ENCODE results near the gene IQSEC1.

IQSEC1 gene

DNA sequence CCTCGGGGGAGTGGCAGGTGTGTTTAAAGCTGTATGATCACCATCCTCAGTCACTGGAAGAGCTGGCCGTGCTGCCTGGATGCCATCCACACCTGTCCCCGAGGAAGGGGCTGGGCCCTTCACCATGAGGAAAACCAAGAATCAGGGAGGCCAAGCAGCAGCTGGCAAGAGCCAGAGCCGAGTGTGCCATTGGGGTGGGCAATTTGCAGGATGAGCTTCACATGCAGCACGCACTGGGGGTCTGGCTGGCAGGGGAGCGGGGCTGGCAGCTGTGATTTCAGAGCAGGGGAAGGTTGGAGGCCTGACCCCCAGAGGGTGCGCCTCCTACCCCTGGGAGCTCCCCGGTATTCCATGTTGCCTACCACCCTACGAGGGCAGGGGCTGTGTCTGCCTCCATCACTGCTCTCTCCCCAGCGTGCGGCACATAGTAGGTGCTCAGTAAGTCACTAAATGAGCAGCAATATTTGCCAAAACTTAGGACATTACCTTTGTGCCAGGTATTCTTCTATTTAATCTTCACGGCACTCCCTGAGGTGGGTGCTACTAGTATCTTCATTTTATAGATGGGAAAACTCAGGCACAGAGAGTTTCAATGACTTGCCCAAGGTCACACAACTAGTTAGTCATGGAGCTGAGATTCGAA is 30.3 kb upstream of the IQSEC1 start:
- no peaks in the 10 kb centered on the region for H3K36me3 ChIP-seq (ENCODE audit: control insufficient read depth, insufficient read depth, low read length)
- TF ChIP-seq, protein P1, sequence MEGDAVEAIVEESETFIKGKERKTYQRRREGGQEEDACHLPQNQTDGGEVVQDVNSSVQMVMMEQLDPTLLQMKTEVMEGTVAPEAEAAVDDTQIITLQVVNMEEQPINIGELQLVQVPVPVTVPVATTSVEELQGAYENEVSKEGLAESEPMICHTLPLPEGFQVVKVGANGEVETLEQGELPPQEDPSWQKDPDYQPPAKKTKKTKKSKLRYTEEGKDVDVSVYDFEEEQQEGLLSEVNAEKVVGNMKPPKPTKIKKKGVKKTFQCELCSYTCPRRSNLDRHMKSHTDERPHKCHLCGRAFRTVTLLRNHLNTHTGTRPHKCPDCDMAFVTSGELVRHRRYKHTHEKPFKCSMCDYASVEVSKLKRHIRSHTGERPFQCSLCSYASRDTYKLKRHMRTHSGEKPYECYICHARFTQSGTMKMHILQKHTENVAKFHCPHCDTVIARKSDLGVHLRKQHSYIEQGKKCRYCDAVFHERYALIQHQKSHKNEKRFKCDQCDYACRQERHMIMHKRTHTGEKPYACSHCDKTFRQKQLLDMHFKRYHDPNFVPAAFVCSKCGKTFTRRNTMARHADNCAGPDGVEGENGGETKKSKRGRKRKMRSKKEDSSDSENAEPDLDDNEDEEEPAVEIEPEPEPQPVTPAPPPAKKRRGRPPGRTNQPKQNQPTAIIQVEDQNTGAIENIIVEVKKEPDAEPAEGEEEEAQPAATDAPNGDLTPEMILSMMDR (IDR thresholded peaks at IDR 0.05) = no peak
- no peak overlapping the region for H3K9ac ChIP-seq
- no peak overlapping the region for H3K4me2 ChIP-seq (ENCODE audit: low read length)
- H3K27me3 ChIP-seq (ENCODE audit: control insufficient read depth, insufficient read depth, low read length) = no peaks in the 10 kb centered on the region
- H3K9me3 ChIP-seq (ENCODE audit: control insufficient read depth, low read length) = no peaks in the 10 kb centered on the region
- H2AFZ ChIP-seq = no peak overlapping the region
- no peak overlapping the region for H3K27ac ChIP-seq
- H3K4me1 ChIP-seq = no peaks in the 10 kb centered on the region
- no peak overlapping the region for H3K4me3 ChIP-seq (ENCODE audit: low read depth, low read length)
- no peaks in the 10 kb centered on the region for H3K79me2 ChIP-seq

DNA sequence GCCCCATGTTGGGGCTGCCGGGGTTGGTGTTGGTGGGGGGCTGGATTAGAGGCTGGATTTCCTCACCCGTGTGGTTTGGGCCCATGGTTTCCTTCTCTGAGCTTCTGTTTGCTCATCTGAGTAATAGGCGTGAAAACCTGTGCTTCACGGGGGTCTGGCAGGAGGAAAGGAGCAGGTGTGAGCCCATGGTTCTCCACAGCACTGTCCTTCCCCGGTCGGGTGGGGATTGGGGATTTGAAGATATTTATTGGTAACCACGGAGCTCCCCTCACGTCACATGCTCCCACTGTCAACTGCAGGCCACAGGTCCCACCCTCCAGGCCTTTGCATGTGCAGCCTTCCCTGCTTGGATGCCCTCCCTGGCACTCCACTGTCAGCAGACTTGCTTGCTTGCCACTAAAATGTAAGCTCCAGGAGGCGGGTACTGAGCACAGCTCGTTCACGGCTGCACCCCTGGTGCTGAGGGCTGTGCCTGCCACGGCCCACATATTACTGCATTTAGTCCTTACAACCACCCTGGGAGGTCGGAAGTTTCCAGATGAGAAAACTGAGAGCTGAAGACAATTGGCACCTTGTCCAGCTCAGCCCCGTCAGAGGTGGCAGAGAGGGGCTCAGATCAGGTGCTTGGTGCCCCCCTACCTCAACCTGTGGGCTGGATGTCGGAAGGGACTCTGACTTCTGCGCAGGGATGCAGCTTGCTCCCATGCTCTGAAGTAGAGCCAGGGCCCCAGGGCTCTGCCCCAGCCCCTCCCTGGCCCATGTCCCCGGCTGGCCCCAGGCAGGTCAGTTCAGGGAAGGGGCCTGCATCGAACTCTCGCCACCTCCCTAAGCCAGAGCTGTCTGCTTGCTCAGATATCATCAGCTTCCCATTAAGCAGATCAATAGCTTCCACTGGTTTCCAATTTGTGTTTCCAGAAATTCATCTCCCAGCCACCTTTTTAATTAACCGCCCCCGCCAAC is 29.4 kb upstream of the IQSEC1 start:
- Histone ChIP-seq H3K4me1 (no peaks in the 10 kb centered on the region), H3K4me2 (ENCODE audit: low read length) (no peak overlapping the region), H3K9ac (no peak overlapping the region), H3K4me3 (ENCODE audit: low read depth, low read length) (no peak overlapping the region), H3K36me3 (ENCODE audit: control insufficient read depth, insufficient read depth, low read length) (no peaks in the 10 kb centered on the region), H2AFZ (no peak overlapping the region), H3K27me3 (ENCODE audit: control insufficient read depth, insufficient read depth, low read length) (no peaks in the 10 kb centered on the region), H3K9me3 (ENCODE audit: control insufficient read depth, low read length) (no peaks in the 10 kb centered on the region), H3K79me2 (no peaks in the 10 kb centered on the region), H3K27ac (no peak overlapping the region)
- TF ChIP-seq, protein P1 (IDR thresholded peaks at IDR 0.05) = no peak

GRCh38 chr3:13099707-13100106 is 26.5 kb upstream of the IQSEC1 start:
- no peak overlapping the region for H3K27ac ChIP-seq

DNA sequence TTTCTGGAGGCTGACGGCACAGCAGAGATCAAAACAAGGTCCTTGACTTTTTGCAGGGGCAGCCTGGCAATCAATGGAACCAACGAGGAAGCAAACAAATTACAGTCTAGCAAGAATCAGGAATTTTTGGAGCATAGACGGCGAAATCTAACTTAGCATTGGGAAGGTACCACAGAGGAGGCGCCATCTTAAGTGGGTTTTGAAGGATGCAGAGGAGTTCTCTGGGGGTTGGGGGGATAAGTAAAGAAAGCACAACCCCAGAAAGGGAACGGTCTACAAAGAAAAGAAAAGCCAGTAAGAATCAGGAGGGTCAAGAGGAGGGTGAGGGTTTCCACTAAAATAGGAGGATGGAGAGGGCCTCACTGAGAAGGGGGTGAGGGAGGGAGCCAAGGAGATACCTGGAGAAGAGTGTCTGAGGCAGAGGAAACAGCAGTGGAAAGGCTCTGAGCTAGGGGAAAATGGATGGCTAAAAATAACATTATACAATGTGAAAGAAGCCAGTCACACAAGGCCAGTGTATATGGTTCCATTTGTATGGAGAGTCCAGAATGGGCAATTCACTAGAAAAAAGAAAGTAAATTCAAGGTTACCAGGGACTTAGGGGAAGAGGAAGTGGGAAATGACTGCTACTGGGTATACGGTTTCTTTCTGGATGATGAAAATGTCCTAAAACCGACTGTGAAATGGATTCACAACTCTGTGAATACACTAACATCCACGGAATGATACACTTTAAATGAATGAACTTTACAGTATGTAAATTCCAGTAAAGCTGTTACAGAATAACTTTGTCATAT is 25.2 kb upstream of the IQSEC1 start:
- no peak overlapping the region for H3K4me2 ChIP-seq (ENCODE audit: low read length)
- no peak overlapping the region for H3K9ac ChIP-seq
- no peaks in the 10 kb centered on the region for H3K79me2 ChIP-seq
- no peaks in the 10 kb centered on the region for H3K36me3 ChIP-seq (ENCODE audit: control insufficient read depth, insufficient read depth, low read length)
- H2AFZ ChIP-seq = no peak overlapping the region
- TF ChIP-seq, protein P1 (IDR thresholded peaks at IDR 0.05) = no peak
- no peak overlapping the region for H3K4me3 ChIP-seq (ENCODE audit: low read depth, low read length)
- H3K27me3 ChIP-seq (ENCODE audit: control insufficient read depth, insufficient read depth, low read length) = no peaks in the 10 kb centered on the region
- H3K4me1 ChIP-seq = no peaks in the 10 kb centered on the region
- H3K27ac ChIP-seq = no peak overlapping the region
- H3K9me3 ChIP-seq (ENCODE audit: control insufficient read depth, low read length) = no peaks in the 10 kb centered on the region

More at GRCh38 chr3:13099707-13100106, 26.5 kb upstream of the IQSEC1 start:
- TF ChIP-seq, protein P1 (IDR thresholded peaks at IDR 0.05) = no peak
- H3K27me3 ChIP-seq (ENCODE audit: control insufficient read depth, insufficient read depth, low read length) = no peaks in the 10 kb centered on the region
- H3K9ac ChIP-seq = no peak overlapping the region
- no peaks in the 10 kb centered on the region for H3K79me2 ChIP-seq
- no peaks in the 10 kb centered on the region for H3K36me3 ChIP-seq (ENCODE audit: control insufficient read depth, insufficient read depth, low read length)
- no peak overlapping the region for H3K4me3 ChIP-seq (ENCODE audit: low read depth, low read length)
- no peaks in the 10 kb centered on the region for H3K4me1 ChIP-seq
- no peaks in the 10 kb centered on the region for H3K9me3 ChIP-seq (ENCODE audit: control insufficient read depth, low read length)
- H2AFZ ChIP-seq = no peak overlapping the region
- H3K4me2 ChIP-seq (ENCODE audit: low read length) = no peak overlapping the region

All from parathyroid adenoma (tissue), 2 donors.